C4-2B (cell line): ENCODE data around the gene MVK.

Experiments used
- CTCF ChIP-seq: fragments of 450-650 bp; conservative IDR thresholded peaks from 2 replicates; pipeline ENCODE4 v1.5.1; 2017; ENCODE audit warnings: mild to moderate bottlenecking
- ZFX ChIP-seq: fragments of 450-650 bp; IDR thresholded peaks from 2 replicates; pipeline ENCODE4 v1.6.1; 2017

- TF ChIP-seq CTCF, result no peak
- TF ChIP-seq ZFX, result no peak
Observed at GRCh38 chr12:109529691-109530640, 43.6 kb upstream of the MVK start.
